IMR-90 (cell line): Measurements from ENCODE around the gene TRIM17. TPM values are rescaled to one million over a fixed set of nuclear protein-coding genes. Genes with fewer than 3 reads are reported as not detected.

Experiments
- ATAC-seq: fragments of 200-7000 bp; cut with Tn5 transposase; 2 replicates; pipeline ENCODE4 v1.9.1; 2020; ENCODE audit warnings: low read depth, mild to moderate bottlenecking, moderate library complexity
- BruUV-seq: library from RNA; stranded (reverse); fragments of 400-500 nt; replicated peaks from 2 replicates; lab custom pipeline; 2021; lab: Mats Ljungman, UMichigan
- CTCF ChIA-PET: fragments of 300-600 bp; formaldehyde crosslinking; extraction: SDS; loops from one replicate; lab custom pipeline; 2021; ENCODE audit warnings: antibody characterized with exemption; lab: Yijun Ruan, JAX
- POLR2A ChIA-PET: fragments of 300-600 bp; sonication (Branson Sonifier 250); formaldehyde crosslinking; loops from one replicate; lab custom pipeline; 2022; ENCODE audit warnings: antibody characterized with exemption; ENCODE audit not compliant: unreplicated experiment; lab: Charles Lee
- DNase-seq: peaks from one replicate; pipeline ENCODE4 v3.0.0; 2013
- H2AFZ ChIP-seq: replicated peaks from 2 replicates; pipeline ENCODE3; 2013; ENCODE audit warnings: low read length, mild to moderate bottlenecking; ENCODE audit not compliant: poor library complexity
- H2AK5ac ChIP-seq: 2 replicates; pipeline ENCODE4 v1.6.1; 2013; ENCODE audit warnings: low read depth, low read length, inconsistent platforms
- H2AK9ac ChIP-seq: replicated peaks from 2 replicates; pipeline ENCODE3; 2013; ENCODE audit warnings: mild to moderate bottlenecking, low read depth, low read length, moderate library complexity; ENCODE audit not compliant: poor library complexity
- H2BK120ac ChIP-seq: 2 replicates; pipeline ENCODE4 v1.6.1; 2013; ENCODE audit warnings: low read depth, low read length, inconsistent platforms
- H2BK15ac ChIP-seq: 3 replicates; pipeline ENCODE4 v1.6.1; 2013; ENCODE audit warnings: low read depth, low read length, inconsistent platforms
- H2BK20ac ChIP-seq: 2 replicates; pipeline ENCODE4 v1.6.1; 2013; ENCODE audit warnings: low read depth, mild to moderate bottlenecking, inconsistent platforms, low read length, moderate library complexity
- H2BK5ac ChIP-seq: 2 replicates; pipeline ENCODE4 v1.6.1; 2013; ENCODE audit warnings: mild to moderate bottlenecking, low read depth, low read length, inconsistent platforms; ENCODE audit not compliant: poor library complexity, severe bottlenecking
- H3K14ac ChIP-seq: replicated peaks from 2 replicates; pipeline ENCODE4 v1.6.1; 2013; ENCODE audit warnings: low read depth, low read length, inconsistent platforms
- H3K18ac ChIP-seq: 2 replicates; pipeline ENCODE4 v1.6.1; 2013; ENCODE audit warnings: low read depth, low read length, control low read depth
- H3K23ac ChIP-seq: 2 replicates; pipeline ENCODE4 v1.6.1; 2013; ENCODE audit warnings: low read depth, low read length, inconsistent platforms
- H3K27ac ChIP-seq: 2 replicates; pipeline ENCODE4 v1.5.1; 2013; ENCODE audit warnings: mild to moderate bottlenecking, control low read depth, low read length; ENCODE audit not compliant: insufficient read depth
- H3K27me3 ChIP-seq: 2 replicates; pipeline ENCODE4 v1.6.1; 2013; ENCODE audit warnings: low read length; ENCODE audit not compliant: control insufficient read depth, insufficient read depth
- H3K36me3 ChIP-seq: 2 replicates; pipeline ENCODE4 v1.6.1; 2013; ENCODE audit warnings: low read length, mixed read lengths; ENCODE audit not compliant: control insufficient read depth, insufficient read depth
- H3K4ac ChIP-seq: 2 replicates; pipeline ENCODE4 v1.6.1; 2013; ENCODE audit warnings: low read depth, low read length, inconsistent platforms
- H3K4me1 ChIP-seq: 2 replicates; pipeline ENCODE4 v1.6.1; 2013; ENCODE audit warnings: low read length, mixed read lengths; ENCODE audit not compliant: control insufficient read depth, insufficient read depth
- H3K4me2 ChIP-seq: 2 replicates; pipeline ENCODE4 v1.6.1; 2013; ENCODE audit warnings: low read depth, mild to moderate bottlenecking, control low read depth, low read length, moderate library complexity
- H3K4me3 ChIP-seq: 2 replicates; pipeline ENCODE4 v1.5.1; 2013; ENCODE audit warnings: low read depth, mild to moderate bottlenecking, control low read depth, low read length, moderate library complexity; ENCODE audit not compliant: insufficient read depth
- H3K56ac ChIP-seq: 2 replicates; pipeline ENCODE4 v1.6.1; 2013; ENCODE audit warnings: low read length, inconsistent platforms; ENCODE audit not compliant: insufficient read depth; ENCODE audit errors: extremely low read depth
- H3K79me1 ChIP-seq, 2 experiments: 2 replicates each; pipeline ENCODE4 v1.6.1; 2013; ENCODE audit warnings: low read length in 2 of 2, inconsistent platforms in 1 of 2, low read depth in 1 of 2
- H3K9ac ChIP-seq: 2 replicates; pipeline ENCODE4 v1.6.1; 2013; ENCODE audit warnings: low read depth, low read length, control low read depth
- H3K9me1 ChIP-seq: 2 replicates; pipeline ENCODE4 v1.6.1; 2013; ENCODE audit warnings: low read length, inconsistent platforms; ENCODE audit not compliant: insufficient read depth
- H3K9me3 ChIP-seq: 2 replicates; pipeline ENCODE4 v1.6.1; 2013; ENCODE audit warnings: low read length; ENCODE audit not compliant: control insufficient read depth, insufficient read depth
- H4K20me1 ChIP-seq: 2 replicates; pipeline ENCODE4 v1.6.1; 2013; ENCODE audit warnings: low read length, inconsistent platforms; ENCODE audit not compliant: insufficient read depth
- H4K5ac ChIP-seq: 2 replicates; pipeline ENCODE4 v1.6.1; 2013; ENCODE audit warnings: mild to moderate bottlenecking, low read depth, low read length, control low read depth
- H4K8ac ChIP-seq, 2 experiments: 2 replicates each; pipeline ENCODE4 v1.6.1; 2013; ENCODE audit warnings: low read depth in 2 of 2, low read length in 2 of 2, control low read depth in 1 of 2, inconsistent platforms in 1 of 2
- H4K91ac ChIP-seq: 2 replicates; pipeline ENCODE4 v1.6.1; 2013; ENCODE audit warnings: low read depth, low read length, inconsistent platforms; ENCODE audit not compliant: insufficient read depth
- CEBPB ChIP-seq: IDR thresholded peaks from 2 replicates; pipeline ENCODE4 v1.6.1; 2012; ENCODE audit warnings: low read depth, low read length, improper control_type of control experiment
- CHD1 ChIP-seq: IDR thresholded peaks from 2 replicates; pipeline ENCODE4 v1.6.1; 2012; ENCODE audit warnings: low read depth, low read length, improper control_type of control experiment
- FOS ChIP-seq: fragments of 150-350 bp; IDR thresholded peaks from 2 replicates; pipeline ENCODE4 v1.6.1; 2016; ENCODE audit warnings: low read depth, low read length
- MAFK ChIP-seq: IDR thresholded peaks from 2 replicates; pipeline ENCODE4 v1.6.1; 2012; ENCODE audit warnings: low read depth, low read length, improper control_type of control experiment
- RCOR1 ChIP-seq: IDR thresholded peaks from 2 replicates; pipeline ENCODE4 v1.6.1; 2012; ENCODE audit warnings: mild to moderate bottlenecking, low read length, improper control_type of control experiment; ENCODE audit not compliant: insufficient replicate concordance
- RFX5 ChIP-seq: IDR thresholded peaks from 2 replicates; pipeline ENCODE4 v1.8.0; 2012; ENCODE audit warnings: low read depth, mild to moderate bottlenecking, low read length, moderate library complexity
- WGBS, 2 experiments: methylation state at CpG; one replicate each; pipeline versions ENCODE4 v1.1.5 to v1.1.7; 2013; ENCODE audit warnings: missing lambda C conversion rate in 2 of 2; ENCODE audit not compliant: insufficient read length in 1 of 2; ENCODE audit errors: extremely low coverage in 2 of 2; 5-methylcytosine and 5-hydroxymethylcytosine counted together
- dilution Hi-C: fragments of 300-500 bp; cut with HindIII; formaldehyde crosslinking; loops from one replicate; pipeline ENCODE4 v1.14.3; 2018; ENCODE audit warnings: low sequenced_read_pairs; ENCODE audit not compliant: unreplicated experiment
- in situ Hi-C: fragments of 300-500 bp; cut with MboI; formaldehyde crosslinking; loops from 3 replicates; pipeline ENCODE4 v1.14.3; 2019; ENCODE audit warnings: low sequenced_read_pairs, inconsistent platforms, mixed read lengths
- intact Hi-C: fragments of 100-400 bp; cut with micrococcal nuclease; formaldehyde crosslinking; loops from 2 replicates; pipeline ENCODE4 v1.10.0; 2022
- polyA plus RNA-seq, 3 experiments: library from polyadenylated mRNA; depleted of rRNA; stranded (reverse); fragments of >200 nt; gene quantifications; 2 replicates each; pipeline ENCODE4 v1.2.3, GENCODE V29; 2012; ENCODE audit warnings: low replicate concordance in 1 of 3
- total RNA-seq: library from RNA; depleted of rRNA; stranded (reverse); fragments of >200 nt; gene quantifications from 2 replicates; pipeline ENCODE4 v1.2.3, GENCODE V29; 2012
- TF ChIP-seq, protein P1 (sequence below): fragments of 150-350 bp; IDR thresholded peaks from 2 replicates; pipeline ENCODE4 v1.6.1; 2017; ENCODE audit warnings: mild to moderate bottlenecking, antibody characterized with exemption, low read length, low read depth

The TRIM17 gene
- total and polyA plus RNA-seq, 2 of the 4 experiments (the other 2 are of a cell fraction), result 0.39 TPM; not detected in 1

DNA sequence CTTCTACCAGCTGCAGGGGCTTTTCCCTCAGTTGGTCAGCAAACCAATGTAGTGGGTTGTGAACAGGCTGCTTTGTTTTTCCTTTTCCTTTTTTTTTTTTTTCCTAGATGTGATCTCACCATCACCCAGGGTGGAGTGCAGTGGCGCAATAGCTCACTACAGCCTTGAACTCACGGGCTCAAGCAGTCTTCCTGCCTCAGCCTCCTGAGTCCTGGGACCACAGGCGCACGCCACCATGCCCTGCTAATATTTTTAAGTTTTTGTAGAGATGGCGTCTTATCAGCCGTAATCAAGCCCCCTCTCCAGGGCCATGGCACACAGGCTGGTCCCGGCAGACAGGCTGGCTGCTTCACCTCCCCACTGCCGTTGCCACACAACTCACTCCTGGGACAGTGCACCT is 6.6 kb downstream of the TRIM17 start:
- Histone ChIP-seq H3K56ac (no peak overlapping the region), H3K4me3 (no peak overlapping the region), H3K9ac (no peak overlapping the region), H3K4me2 (no peak overlapping the region), H3K23ac (no peak overlapping the region), H3K4me1 (peaks cover 12% of the 10 kb centered on the region), H2AFZ (no peak overlapping the region), H2AK9ac (no peak overlapping the region), H3K14ac (no peak overlapping the region), H4K8ac (no peak overlapping the region), H3K9me1 (peaks cover 20% of the 10 kb centered on the region), H2BK120ac (no peak overlapping the region), H3K4ac (no peak overlapping the region), H2BK20ac (no peak overlapping the region), H2BK15ac (no peak overlapping the region), H4K20me1 (peaks cover 22% of the 10 kb centered on the region), H3K27ac (no peak overlapping the region), H3K9me3 (no peaks in the 10 kb centered on the region), H4K5ac (no peak overlapping the region), H2AK5ac (no peak overlapping the region), H3K36me3 (peaks cover 20% of the 10 kb centered on the region), H3K18ac (no peak overlapping the region), H4K91ac (no peak overlapping the region), H3K27me3 (no peaks in the 10 kb centered on the region), H2BK5ac (no peak overlapping the region), H3K79me1 (peaks cover 21 to 56% of the 10 kb centered on the region in 2 experiments)
- intact Hi-C loops, result no loop called here
- no TSS peak for BruUV-seq
- dilution Hi-C loops, result no loop called here
- WGBS, 2 experiments, result no CpG with 5 or more reads among the region's 8 CpGs
- TF ChIP-seq RCOR1 (no peak), MAFK (no peak), CHD1 (no peak), CEBPB (peak; percentile 95), RFX5 (no peak), FOS (no peak)
- TF ChIP-seq, protein P1, sequence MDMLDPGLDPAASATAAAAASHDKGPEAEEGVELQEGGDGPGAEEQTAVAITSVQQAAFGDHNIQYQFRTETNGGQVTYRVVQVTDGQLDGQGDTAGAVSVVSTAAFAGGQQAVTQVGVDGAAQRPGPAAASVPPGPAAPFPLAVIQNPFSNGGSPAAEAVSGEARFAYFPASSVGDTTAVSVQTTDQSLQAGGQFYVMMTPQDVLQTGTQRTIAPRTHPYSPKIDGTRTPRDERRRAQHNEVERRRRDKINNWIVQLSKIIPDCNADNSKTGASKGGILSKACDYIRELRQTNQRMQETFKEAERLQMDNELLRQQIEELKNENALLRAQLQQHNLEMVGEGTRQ, result no peak
- CTCF ChIA-PET, result no interaction called here
- POLR2A ChIA-PET, result no interaction called here
- peak; percentile 51 for DNase-seq
- in situ Hi-C loops, result no loop called here
- no peak for ATAC-seq
